HG03520 (cell line): Measurements from ENCODE around the gene ZNF2.
"Not testable (repeated sequence)": the region's sequence is repeated elsewhere in the genome, so short reads cannot be mapped to it uniquely, and the experiment has no call there.

Experiments
- ATAC-seq: cut with Tn5 transposase; IDR thresholded peaks from one replicate; pipeline ENCODE4 v1.9.1; 2021; ENCODE audit warnings: mild to moderate bottlenecking, moderate library complexity; ENCODE audit not compliant: unreplicated experiment

The ZNF2 gene

DNA sequence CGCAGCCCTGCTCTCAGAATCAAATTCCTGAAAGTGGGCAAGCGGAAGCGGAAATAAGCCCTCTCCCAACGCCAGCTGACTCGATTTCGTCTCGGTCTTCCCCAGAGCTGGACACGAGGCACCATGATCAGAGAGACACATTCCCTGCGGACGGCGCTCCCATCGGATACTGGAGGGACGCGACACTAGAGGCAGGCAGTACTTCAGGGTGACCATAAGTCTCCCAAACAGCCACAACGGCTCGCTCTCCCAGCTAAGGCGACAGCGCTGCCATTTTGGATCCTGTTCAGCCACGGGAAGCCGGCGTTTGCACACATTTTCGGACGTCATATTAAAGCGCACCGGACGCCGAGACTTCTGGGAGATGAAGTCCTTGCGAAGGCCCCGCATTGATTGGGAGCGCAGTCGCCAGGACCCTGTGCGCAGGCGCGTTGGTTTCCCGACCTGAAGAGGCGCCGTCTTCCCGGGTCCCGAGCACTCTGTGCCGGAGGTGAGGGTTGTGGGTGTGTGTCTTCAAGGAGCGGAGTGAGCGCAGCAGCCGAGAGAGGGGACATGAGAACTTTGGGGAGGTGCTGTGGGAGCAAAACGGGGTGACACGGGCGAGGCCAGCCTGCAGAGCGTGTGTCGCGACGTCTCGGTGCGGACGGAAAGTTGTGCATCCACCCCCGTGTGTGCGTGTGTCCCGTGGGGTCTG, at the start of gene ZNF2:
Gene ZNF2 (plus strand): TSS at position 439 of the 694 bp plus-strand sequence. CDS start 10,418 bp downstream, outside the sequence.
- ATAC-seq: peak; percentile 85

GRCh38 chr2:95121093-95121406, 44.6 kb upstream of the ZNF2 start:
- ATAC-seq: peak; percentile 2

GRCh38 chr2:95121407-95122196, 44.0 kb upstream of the ZNF2 start, which contains the start of gene MRPS5:
Gene MRPS5 (minus strand): TSS chr2:95121808. CDS start chr2:95121791, 17 bp downstream.
- ATAC-seq: peak; percentile 82

- peak; percentile 9 for ATAC-seq
Measured at GRCh38 chr2:95122197-95122551, 43.4 kb upstream of the ZNF2 start.

- no peak for ATAC-seq
Measured at GRCh38 chr2:95138702-95139101, 26.9 kb upstream of the ZNF2 start.

GRCh38 chr2:95143838-95144237, 21.8 kb upstream of the ZNF2 start:
- ATAC-seq: no peak

- no peak for ATAC-seq
Measured at GRCh38 chr2:95149397-95149984, 16.1 kb upstream of the ZNF2 start.

DNA sequence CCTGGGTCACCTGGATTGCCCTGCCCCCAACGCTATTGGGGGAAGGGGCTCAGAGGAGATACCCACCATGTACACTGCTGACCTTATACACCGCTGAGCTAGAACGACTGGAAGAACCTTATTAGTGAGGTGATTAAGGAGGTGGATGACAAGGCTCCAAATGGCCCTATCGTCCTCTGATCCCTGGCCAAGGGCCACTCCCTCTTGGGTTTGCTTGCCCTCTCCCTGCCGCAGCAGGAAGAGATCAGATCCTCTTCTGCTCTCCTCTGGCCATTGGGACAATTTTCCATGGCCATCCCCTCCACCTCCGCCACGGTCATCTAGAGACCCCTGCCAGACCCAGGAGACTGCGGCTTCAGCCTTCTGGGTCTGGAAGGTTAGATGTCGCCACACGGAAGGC, 7.2 kb upstream of the ZNF2 start:
- no peak for ATAC-seq

DNA sequence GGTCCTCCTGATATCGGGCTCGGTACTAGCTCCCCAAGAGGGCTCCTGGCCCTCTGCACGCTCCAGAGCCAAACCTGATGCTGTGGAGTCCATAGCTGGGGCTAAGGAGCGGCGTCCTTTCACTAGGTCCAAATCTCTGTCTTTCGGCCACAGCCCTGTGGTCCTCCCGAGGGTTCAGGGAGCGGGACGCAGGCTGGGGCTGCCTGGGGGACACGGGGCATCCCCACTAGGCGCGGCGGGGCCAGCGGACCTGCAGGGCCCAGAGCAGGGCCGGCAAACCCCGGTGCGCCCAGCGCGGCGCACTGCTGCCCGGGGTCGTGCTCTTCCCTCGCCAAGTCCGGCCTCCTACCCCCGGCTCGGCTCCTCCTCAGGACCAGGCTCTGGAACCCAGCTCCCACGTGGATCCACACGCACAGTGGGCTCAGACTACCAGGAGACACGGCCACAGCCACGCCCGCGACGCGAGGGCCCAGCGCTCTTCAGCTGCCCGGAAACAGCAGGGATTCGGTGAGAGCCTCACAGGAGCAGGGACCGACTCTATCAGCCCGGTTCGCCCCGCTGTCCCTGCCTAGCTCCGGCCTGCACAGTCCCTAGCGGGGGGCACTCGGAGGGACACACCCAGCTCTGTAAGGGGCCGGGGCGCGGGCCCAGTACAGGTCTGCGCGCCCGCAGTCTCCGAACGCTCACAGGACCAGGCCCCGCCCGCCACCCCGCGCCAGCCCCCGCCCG, 6.6 kb upstream of the ZNF2 start:
- peak; percentile 37 for ATAC-seq

GRCh38 chr2:95159690-95160449, 5.7 kb upstream of the ZNF2 start, which contains the start of gene ZNF514:
Gene ZNF514 (minus strand): TSS chr2:95159848. CDS start chr2:95153253, 6,595 bp downstream.
- ATAC-seq: peak; percentile 91

DNA sequence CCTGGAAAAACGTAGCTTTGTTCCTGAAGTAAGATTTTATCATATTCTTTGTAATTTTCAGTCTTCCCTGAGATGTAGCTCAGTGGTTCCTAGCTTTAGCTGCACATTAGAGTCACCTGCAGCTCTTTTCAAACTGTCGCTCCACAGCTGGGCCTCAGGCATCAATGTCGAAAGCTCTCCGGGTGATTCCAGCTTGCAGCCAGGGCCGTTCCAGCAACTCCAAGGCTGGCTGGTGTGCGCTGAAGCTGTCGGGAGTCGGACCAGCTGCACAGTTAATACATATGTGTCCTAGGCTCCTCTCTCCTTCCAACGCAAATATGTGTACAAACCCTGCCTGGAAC, 609 bp upstream of the ZNF2 start:
- peak; percentile 9 for ATAC-seq

GRCh38 chr2:95166065-95166763, 605 bp downstream of the ZNF2 start:
- ATAC-seq: peak; percentile 1

DNA sequence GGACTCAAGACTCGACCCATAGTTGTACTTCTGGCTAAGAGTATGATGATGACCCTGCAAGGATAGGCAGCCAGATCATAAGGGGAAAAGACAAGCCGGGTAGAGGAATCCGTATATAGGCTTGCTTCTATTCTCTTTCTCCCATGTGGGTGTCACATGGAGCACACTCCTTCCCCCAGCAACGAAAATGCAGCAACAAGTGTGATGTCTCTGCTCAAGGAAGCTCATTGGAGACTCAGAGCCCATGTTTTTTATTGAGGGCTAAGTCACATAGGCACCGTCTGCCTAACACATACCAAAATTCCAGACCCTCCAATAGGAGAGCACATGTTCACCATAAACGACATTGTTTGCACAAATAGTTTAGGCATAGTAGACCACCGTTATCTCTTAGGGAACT, 6.3 kb downstream of the ZNF2 start:
- no peak for ATAC-seq

GRCh38 chr2:95174031-95174542, 8.5 kb downstream of the ZNF2 start:
- no peak for ATAC-seq

- no peak for ATAC-seq
Measured at GRCh38 chr2:95179451-95179850, 13.8 kb downstream of the ZNF2 start.

GRCh38 chr2:95181774-95182173, 16.2 kb downstream of the ZNF2 start:
- ATAC-seq: no peak

DNA sequence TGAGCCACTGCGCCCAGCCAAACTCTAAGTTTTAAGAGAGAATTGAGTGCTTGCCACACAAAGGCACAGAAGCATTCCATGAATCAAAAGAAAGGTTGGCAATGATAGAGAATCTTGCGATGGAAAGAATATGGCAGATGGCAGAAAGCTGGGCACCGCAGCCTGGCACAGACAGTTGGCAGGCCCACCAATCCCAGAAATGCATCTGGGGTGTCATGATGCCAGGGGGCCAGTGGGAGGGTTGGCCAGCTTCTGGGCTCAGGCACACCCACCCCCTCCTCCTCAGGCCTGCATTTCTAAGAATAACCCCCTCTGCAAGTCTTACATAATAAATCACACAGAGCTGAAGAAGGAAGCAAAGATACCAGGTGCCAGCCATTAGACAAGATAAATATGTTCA, 19.6 kb downstream of the ZNF2 start:
- ATAC-seq: no peak

GRCh38 chr2:95185973-95186372, 20.4 kb downstream of the ZNF2 start:
- no peak for ATAC-seq

DNA sequence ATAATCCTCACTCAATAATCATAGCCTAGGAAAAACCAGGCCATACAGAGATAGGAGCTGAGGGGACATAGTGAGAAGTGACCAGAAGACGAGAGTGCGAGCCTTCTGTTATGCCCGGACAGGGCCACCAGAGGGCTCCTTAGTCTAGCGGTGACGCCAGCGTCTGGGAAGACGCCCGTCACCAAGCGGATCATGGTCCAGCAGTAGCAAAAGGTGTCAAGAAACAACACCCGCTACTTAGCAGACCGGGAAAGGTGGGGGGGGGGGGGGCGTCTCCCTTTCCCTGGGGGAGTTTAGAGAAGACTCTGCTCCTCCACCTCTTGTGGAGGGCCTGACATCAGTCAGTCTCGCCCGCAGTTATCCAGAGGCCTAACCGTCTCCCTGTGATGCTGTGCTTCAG, 27.3 kb downstream of the ZNF2 start:
- not testable (repeated sequence) for ATAC-seq

- no peak for ATAC-seq
Measured at GRCh38 chr2:95203911-95204310, 38.3 kb downstream of the ZNF2 start.
